KMS-11 (cell line): ENCODE measurements around the gene AR.

Experiments used
- H2AFZ ChIP-seq: fragments of 200-600 bp; sonication (generic); 2 replicates; pipeline ENCODE4 v1.6.1; 2016; ENCODE audit warnings: antibody characterized with exemption, mixed run types, low read depth
- H3K27ac ChIP-seq: fragments of 200-600 bp; sonication (generic); 2 replicates; pipeline ENCODE4 v1.6.1; 2016; ENCODE audit warnings: mild to moderate bottlenecking, mixed run types
- H3K27me3 ChIP-seq: fragments of 200-600 bp; sonication (generic); 2 replicates; pipeline ENCODE4 v1.6.1; 2017; ENCODE audit warnings: mild to moderate bottlenecking, low read depth, mixed run types, moderate library complexity; ENCODE audit not compliant: insufficient read depth
- H3K36me3 ChIP-seq: fragments of 200-600 bp; sonication (generic); 2 replicates; pipeline ENCODE4 v1.6.1; 2017; ENCODE audit warnings: mild to moderate bottlenecking, mixed run types; ENCODE audit not compliant: insufficient read depth
- H3K4me1 ChIP-seq: fragments of 200-600 bp; sonication (generic); 2 replicates; pipeline ENCODE4 v1.6.1; 2016; ENCODE audit warnings: mild to moderate bottlenecking, low read depth, mixed run types; ENCODE audit not compliant: poor library complexity, severe bottlenecking
- H3K4me2 ChIP-seq: fragments of 200-600 bp; sonication (generic); 2 replicates; pipeline ENCODE4 v1.7.0; 2016; ENCODE audit warnings: mild to moderate bottlenecking, mixed run types
- H3K4me3 ChIP-seq: fragments of 200-600 bp; sonication (generic); IDR thresholded peaks from 2 replicates; pipeline ENCODE4 v1.6.1; 2017; ENCODE audit warnings: low read depth, low read length, mixed read lengths; ENCODE audit not compliant: insufficient read depth
- H3K79me2 ChIP-seq: fragments of 200-600 bp; sonication (generic); 2 replicates; pipeline ENCODE4 v1.6.1; 2016; ENCODE audit warnings: low read depth, mixed run types; ENCODE audit not compliant: insufficient read depth
- H3K9ac ChIP-seq: fragments of 200-600 bp; sonication (generic); 2 replicates; pipeline ENCODE4 v1.6.1; 2016; ENCODE audit warnings: mild to moderate bottlenecking, mixed run types
- H4K20me1 ChIP-seq: fragments of 200-600 bp; sonication (generic); 2 replicates; pipeline ENCODE4 v1.6.1; 2016; ENCODE audit warnings: mild to moderate bottlenecking, mixed run types; ENCODE audit not compliant: insufficient read depth
- CTCF ChIP-seq: fragments of 200-600 bp; sonication (generic); conservative IDR thresholded peaks from 2 replicates; pipeline ENCODE4 v1.6.1; 2017; ENCODE audit warnings: low read depth, mild to moderate bottlenecking, antibody characterized with exemption, low read length, moderate library complexity, mixed read lengths

Gene AR

GRCh38 chrX:67587946-67588624, 44.3 kb downstream of the AR start:
- H3K4me3 ChIP-seq = no peak overlapping the region
- no peak overlapping the region for H3K27ac ChIP-seq
- H3K27me3 ChIP-seq = no peaks in the 10 kb centered on the region
- H4K20me1 ChIP-seq = no peaks in the 10 kb centered on the region
- H3K4me1 ChIP-seq = no peaks in the 10 kb centered on the region
- H3K79me2 ChIP-seq = no peaks in the 10 kb centered on the region
- no peak overlapping the region for H2AFZ ChIP-seq
- TF ChIP-seq CTCF = no peak
- no peak overlapping the region for H3K9ac ChIP-seq
- H3K4me2 ChIP-seq = no peak overlapping the region
- no peaks in the 10 kb centered on the region for H3K36me3 ChIP-seq

GRCh38 chrX:67596839-67597790, 53.3 kb downstream of the AR start:
- H3K9ac ChIP-seq = no peak overlapping the region
- H4K20me1 ChIP-seq = no peaks in the 10 kb centered on the region
- no peak overlapping the region for H3K4me3 ChIP-seq
- no peaks in the 10 kb centered on the region for H3K4me1 ChIP-seq
- no peak overlapping the region for H3K27ac ChIP-seq
- no peak for TF ChIP-seq CTCF
- no peak overlapping the region for H2AFZ ChIP-seq
- H3K4me2 ChIP-seq = no peak overlapping the region
- H3K36me3 ChIP-seq = no peaks in the 10 kb centered on the region
- H3K79me2 ChIP-seq = no peaks in the 10 kb centered on the region
- no peaks in the 10 kb centered on the region for H3K27me3 ChIP-seq

GRCh38 chrX:67599532-67599931, 55.7 kb downstream of the AR start:
- no peaks in the 10 kb centered on the region for H3K36me3 ChIP-seq
- no peak overlapping the region for H2AFZ ChIP-seq
- H3K79me2 ChIP-seq = no peaks in the 10 kb centered on the region
- H3K27ac ChIP-seq = no peak overlapping the region
- H3K4me1 ChIP-seq = no peaks in the 10 kb centered on the region
- TF ChIP-seq CTCF = no peak
- no peak overlapping the region for H3K4me2 ChIP-seq
- no peak overlapping the region for H3K4me3 ChIP-seq
- H3K9ac ChIP-seq = no peak overlapping the region
- no peaks in the 10 kb centered on the region for H3K27me3 ChIP-seq
- H4K20me1 ChIP-seq = no peaks in the 10 kb centered on the region

GRCh38 chrX:67601771-67602170, 58.0 kb downstream of the AR start:
- Histone ChIP-seq H3K79me2 (no peaks in the 10 kb centered on the region), H3K4me1 (peaks cover 14% of the 10 kb centered on the region), H3K9ac (no peak overlapping the region), H3K4me2 (no peak overlapping the region), H2AFZ (no peak overlapping the region), H3K27ac (no peak overlapping the region), H4K20me1 (no peaks in the 10 kb centered on the region), H3K27me3 (no peaks in the 10 kb centered on the region), H3K36me3 (no peaks in the 10 kb centered on the region), H3K4me3 (no peak overlapping the region)
- no peak for TF ChIP-seq CTCF
